ENCODE data around the gene HSPB8.

DNA sequence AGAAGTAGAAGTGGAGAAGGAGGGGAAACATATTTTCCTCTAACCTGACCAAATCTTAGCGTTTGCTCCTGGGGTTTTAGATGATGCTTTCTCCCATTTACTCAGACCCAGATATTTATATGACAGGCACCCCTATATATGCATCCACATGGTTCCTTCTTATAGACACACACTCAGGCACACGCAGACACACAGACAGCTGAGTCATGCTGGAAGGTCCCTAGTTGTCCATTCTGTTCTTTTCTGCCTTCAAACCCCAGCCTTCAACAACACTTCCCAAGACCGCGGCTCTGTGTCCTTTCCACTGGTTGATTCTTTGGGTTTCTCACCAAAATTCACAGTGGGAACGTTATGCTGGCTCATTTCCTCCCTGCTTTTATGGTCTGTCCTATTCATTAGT, 52.1 kb downstream of the HSPB8 start:
- TF ChIP-seq, protein P1, sequence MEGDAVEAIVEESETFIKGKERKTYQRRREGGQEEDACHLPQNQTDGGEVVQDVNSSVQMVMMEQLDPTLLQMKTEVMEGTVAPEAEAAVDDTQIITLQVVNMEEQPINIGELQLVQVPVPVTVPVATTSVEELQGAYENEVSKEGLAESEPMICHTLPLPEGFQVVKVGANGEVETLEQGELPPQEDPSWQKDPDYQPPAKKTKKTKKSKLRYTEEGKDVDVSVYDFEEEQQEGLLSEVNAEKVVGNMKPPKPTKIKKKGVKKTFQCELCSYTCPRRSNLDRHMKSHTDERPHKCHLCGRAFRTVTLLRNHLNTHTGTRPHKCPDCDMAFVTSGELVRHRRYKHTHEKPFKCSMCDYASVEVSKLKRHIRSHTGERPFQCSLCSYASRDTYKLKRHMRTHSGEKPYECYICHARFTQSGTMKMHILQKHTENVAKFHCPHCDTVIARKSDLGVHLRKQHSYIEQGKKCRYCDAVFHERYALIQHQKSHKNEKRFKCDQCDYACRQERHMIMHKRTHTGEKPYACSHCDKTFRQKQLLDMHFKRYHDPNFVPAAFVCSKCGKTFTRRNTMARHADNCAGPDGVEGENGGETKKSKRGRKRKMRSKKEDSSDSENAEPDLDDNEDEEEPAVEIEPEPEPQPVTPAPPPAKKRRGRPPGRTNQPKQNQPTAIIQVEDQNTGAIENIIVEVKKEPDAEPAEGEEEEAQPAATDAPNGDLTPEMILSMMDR (IDR thresholded peaks at IDR 0.05; ENCODE audit: low read length): no peak
- TF ChIP-seq EZH2 (IDR thresholded peaks at IDR 0.05; ENCODE audit: borderline replicate concordance, low read length): no peak
